ENCODE results near the gene IL12A. TPM values are rescaled to one million over a fixed set of nuclear protein-coding genes. Genes with fewer than 3 reads are reported as not detected.
A peak's percentile ranks its signal among the peaks of the same experiment; 100 is the strongest.

The IL12A gene
- total and polyA plus RNA-seq, 2 donors: 0.14 to 0.58 TPM

DNA sequence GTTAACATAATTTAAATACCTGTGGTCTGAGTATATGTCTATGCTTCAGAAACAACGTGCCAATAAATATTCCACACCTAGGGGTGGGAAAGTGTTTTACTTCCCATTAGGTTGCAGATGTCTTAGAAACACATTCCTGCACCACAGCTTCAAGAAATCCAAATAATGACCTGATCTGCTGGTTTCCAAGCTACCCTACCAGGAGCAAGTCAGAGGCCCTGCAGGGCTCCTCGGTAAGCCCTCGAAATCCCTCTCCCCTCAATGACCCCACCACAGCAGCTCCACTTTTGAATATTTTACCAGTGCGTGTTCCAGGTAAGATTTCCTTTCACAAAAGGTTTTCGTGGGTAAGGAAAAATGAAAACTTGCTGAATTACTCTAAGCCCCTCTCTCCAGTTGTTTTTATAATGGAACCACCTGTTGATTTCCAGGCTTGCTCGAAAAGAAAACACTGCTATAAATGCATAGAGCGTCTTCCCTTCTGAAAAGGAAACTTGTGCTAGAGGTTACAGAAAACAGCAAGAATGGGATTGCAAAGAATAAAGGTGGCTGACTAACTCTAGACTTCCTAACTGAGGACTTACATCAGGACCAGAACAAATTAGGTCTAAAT is 12.6 kb downstream of the IL12A start:
- Histone ChIP-seq H3K27ac (ENCODE audit: low read depth) (no peak overlapping the region), H3K4me3 (ENCODE audit: low read depth, low read length) (no peak overlapping the region), H3K4me1 (ENCODE audit: insufficient read depth) (no peaks in the 10 kb centered on the region), H3K36me3 (ENCODE audit: insufficient read depth) (no peaks in the 10 kb centered on the region)
- DNase-seq (ENCODE audit: extremely low spot score): no peak
- WGBS: 72% methylated on average over 7 of the region's 7 CpGs

- no peak for DNase-seq (ENCODE audit: extremely low spot score)
These were observed 13.4 kb downstream of the IL12A start for GRCh38 chr3:160001850-160002623.

DNA sequence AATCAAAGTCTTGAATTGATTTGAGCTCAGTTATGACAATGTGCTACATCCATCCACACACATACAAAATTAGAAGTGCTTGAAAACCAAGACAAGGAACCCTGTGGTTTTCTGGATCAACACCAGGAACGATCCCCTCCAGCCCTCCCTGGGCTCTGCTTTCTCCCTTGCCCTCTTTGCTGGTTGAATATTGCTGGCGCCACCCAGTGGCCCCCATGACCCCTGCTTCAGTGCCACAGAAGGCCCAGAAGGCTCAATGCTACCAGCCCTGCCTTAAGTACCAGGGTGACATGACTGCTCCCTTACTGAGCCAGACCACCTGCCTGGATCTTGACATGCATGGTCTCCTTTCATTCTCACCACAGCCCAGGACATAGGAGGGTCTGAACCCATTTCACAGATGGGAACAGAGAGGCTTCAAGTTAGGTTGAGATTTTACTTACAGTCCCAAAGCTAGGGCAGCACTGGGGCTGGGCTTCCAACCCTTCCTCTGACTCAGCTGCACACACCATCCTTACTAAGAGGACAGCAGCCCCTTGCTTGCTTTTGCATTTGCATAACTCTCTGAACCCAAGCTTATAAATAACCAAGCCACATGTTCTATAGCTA is 15.0 kb downstream of the IL12A start:
- no peaks in the 10 kb centered on the region for H3K36me3 ChIP-seq (ENCODE audit: insufficient read depth)
- H3K27ac ChIP-seq (ENCODE audit: low read depth): no peak overlapping the region
- H3K4me1 ChIP-seq (ENCODE audit: insufficient read depth): no peaks in the 10 kb centered on the region
- H3K4me3 ChIP-seq (ENCODE audit: low read depth, low read length): no peak overlapping the region
- WGBS: 22% methylated on average over 2 of the region's 2 CpGs
- DNase-seq (ENCODE audit: extremely low spot score): no peak

More at GRCh38 chr3:160001850-160002623, 13.4 kb downstream of the IL12A start:
- Histone ChIP-seq H3K4me3 (ENCODE audit: low read depth, low read length) (no peak overlapping the region), H3K27ac (ENCODE audit: low read depth) (no peak overlapping the region), H3K36me3 (ENCODE audit: insufficient read depth) (no peaks in the 10 kb centered on the region), H3K4me1 (ENCODE audit: insufficient read depth) (no peaks in the 10 kb centered on the region)
- WGBS: 93% methylated on average over 7 of the region's 7 CpGs

- DNase-seq (ENCODE audit: extremely low spot score): no peak
- H3K4me3 ChIP-seq (ENCODE audit: low read depth, low read length): no peak overlapping the region
- H3K36me3 ChIP-seq (ENCODE audit: insufficient read depth): no peaks in the 10 kb centered on the region
- H3K4me1 ChIP-seq (ENCODE audit: insufficient read depth): no peaks in the 10 kb centered on the region
- no peak overlapping the region for H3K27ac ChIP-seq (ENCODE audit: low read depth)
These were observed 16.4 kb downstream of the IL12A start for GRCh38 chr3:160005004-160005403.

- peak; percentile 18 for DNase-seq (ENCODE audit: extremely low spot score)
- H3K4me3 ChIP-seq (ENCODE audit: low read depth, low read length): no peak overlapping the region
- no peaks in the 10 kb centered on the region for H3K36me3 ChIP-seq (ENCODE audit: insufficient read depth)
- no peaks in the 10 kb centered on the region for H3K4me1 ChIP-seq (ENCODE audit: insufficient read depth)
- WGBS: 14% methylated on average over 3 of the region's 3 CpGs
- no peak overlapping the region for H3K27ac ChIP-seq (ENCODE audit: low read depth)
These were observed 17.9 kb downstream of the IL12A start for GRCh38 chr3:160006282-160007163.

DNA sequence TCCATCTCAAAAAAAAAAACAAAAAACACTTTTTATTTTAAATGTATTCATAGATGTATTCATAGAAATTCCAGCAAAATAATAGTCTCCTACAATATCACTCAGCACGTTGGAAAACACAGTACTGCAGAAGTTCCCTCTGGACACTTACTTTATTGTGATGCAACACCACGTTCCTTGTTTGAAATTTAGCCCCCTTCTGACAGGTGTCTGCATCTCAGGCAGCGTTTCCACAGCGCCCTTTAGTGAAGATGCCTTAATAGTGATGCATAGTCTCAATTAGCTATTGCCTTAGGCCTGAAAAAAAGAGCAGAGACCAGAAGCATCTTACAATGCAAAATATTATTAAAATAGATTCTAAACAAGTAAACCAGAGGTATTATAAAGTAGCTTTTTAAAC is 20.3 kb downstream of the IL12A start:
- Histone ChIP-seq H3K4me1 (ENCODE audit: insufficient read depth) (no peaks in the 10 kb centered on the region), H3K27ac (ENCODE audit: low read depth) (no peak overlapping the region), H3K36me3 (ENCODE audit: insufficient read depth) (no peaks in the 10 kb centered on the region), H3K4me3 (ENCODE audit: low read depth, low read length) (no peak overlapping the region)
- WGBS: 55% methylated on average over 4 of the region's 4 CpGs
- no peak for DNase-seq (ENCODE audit: extremely low spot score)

GRCh38 chr3:160009525-160009924 is 20.9 kb downstream of the IL12A start:
- H3K4me1 ChIP-seq (ENCODE audit: insufficient read depth): no peaks in the 10 kb centered on the region
- DNase-seq (ENCODE audit: extremely low spot score): no peak
- no peaks in the 10 kb centered on the region for H3K36me3 ChIP-seq (ENCODE audit: insufficient read depth)
- no peak overlapping the region for H3K4me3 ChIP-seq (ENCODE audit: low read depth, low read length)
- H3K27ac ChIP-seq (ENCODE audit: low read depth): no peak overlapping the region

GRCh38 chr3:160010578-160010977 is 21.9 kb downstream of the IL12A start:
- Histone ChIP-seq H3K4me3 (ENCODE audit: low read depth, low read length) (no peak overlapping the region), H3K36me3 (ENCODE audit: insufficient read depth) (no peaks in the 10 kb centered on the region), H3K27ac (ENCODE audit: low read depth) (no peak overlapping the region), H3K4me1 (ENCODE audit: insufficient read depth) (no peaks in the 10 kb centered on the region)
- WGBS: 90% methylated on average over 4 of the region's 4 CpGs
- no peak for DNase-seq (ENCODE audit: extremely low spot score)

DNA sequence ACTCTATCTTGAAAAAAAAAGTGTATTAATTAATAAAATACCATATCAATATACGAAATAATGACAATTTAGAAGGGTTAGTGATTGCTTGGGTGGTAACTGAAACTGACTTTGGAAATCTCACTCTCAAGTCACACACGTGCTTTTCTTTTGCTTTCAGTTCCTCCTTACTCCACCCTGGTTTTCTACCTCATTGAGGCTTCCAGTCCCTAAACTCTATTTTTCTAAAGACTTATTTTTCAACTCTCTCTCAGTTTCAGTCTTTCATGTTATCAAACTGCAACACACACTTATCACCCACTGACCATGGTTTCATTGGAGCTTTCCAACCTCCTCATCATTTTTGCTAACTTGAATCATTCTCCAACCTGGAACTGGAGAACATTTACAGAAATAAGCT is 23.5 kb downstream of the IL12A start:
- no peak overlapping the region for H3K27ac ChIP-seq (ENCODE audit: low read depth)
- H3K4me1 ChIP-seq (ENCODE audit: insufficient read depth): no peaks in the 10 kb centered on the region
- DNase-seq (ENCODE audit: extremely low spot score): no peak
- H3K4me3 ChIP-seq (ENCODE audit: low read depth, low read length): no peak overlapping the region
- 77% methylated on average over 2 of the region's 2 CpGs for WGBS
- H3K36me3 ChIP-seq (ENCODE audit: insufficient read depth): no peaks in the 10 kb centered on the region

GRCh38 chr3:160016972-160017371 is 28.3 kb downstream of the IL12A start:
- H3K4me3 ChIP-seq (ENCODE audit: low read depth, low read length): no peak overlapping the region
- no peak for DNase-seq (ENCODE audit: extremely low spot score)
- H3K4me1 ChIP-seq (ENCODE audit: insufficient read depth): no peaks in the 10 kb centered on the region
- H3K36me3 ChIP-seq (ENCODE audit: insufficient read depth): no peaks in the 10 kb centered on the region
- WGBS: 70% methylated on average over 1 of the region's 1 CpG
- no peak overlapping the region for H3K27ac ChIP-seq (ENCODE audit: low read depth)

DNA sequence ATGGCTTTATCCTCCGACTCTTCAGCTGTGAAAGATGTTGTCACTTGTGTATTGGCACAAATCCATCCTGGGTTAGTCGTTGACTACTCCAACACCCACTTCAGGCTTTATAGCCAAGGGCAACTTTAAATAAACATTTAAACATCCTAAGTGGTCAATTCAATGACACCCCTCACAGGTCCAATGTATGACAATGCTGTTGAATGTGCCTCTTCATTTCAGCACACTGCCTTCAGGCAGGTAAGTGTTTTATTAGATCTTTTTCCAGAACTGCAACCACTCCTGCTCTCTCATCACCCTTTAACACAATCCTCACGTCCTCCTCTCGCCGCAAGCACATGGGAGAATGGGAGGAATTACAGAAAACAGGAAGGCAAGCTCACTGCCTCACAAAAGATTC is 30.3 kb downstream of the IL12A start:
- Histone ChIP-seq H3K27ac (ENCODE audit: low read depth) (no peak overlapping the region), H3K4me3 (ENCODE audit: low read depth, low read length) (no peak overlapping the region), H3K4me1 (ENCODE audit: insufficient read depth) (no peaks in the 10 kb centered on the region), H3K36me3 (ENCODE audit: insufficient read depth) (no peaks in the 10 kb centered on the region)
- WGBS: 55% methylated on average over 5 of the region's 5 CpGs
- DNase-seq (ENCODE audit: extremely low spot score): no peak

DNA sequence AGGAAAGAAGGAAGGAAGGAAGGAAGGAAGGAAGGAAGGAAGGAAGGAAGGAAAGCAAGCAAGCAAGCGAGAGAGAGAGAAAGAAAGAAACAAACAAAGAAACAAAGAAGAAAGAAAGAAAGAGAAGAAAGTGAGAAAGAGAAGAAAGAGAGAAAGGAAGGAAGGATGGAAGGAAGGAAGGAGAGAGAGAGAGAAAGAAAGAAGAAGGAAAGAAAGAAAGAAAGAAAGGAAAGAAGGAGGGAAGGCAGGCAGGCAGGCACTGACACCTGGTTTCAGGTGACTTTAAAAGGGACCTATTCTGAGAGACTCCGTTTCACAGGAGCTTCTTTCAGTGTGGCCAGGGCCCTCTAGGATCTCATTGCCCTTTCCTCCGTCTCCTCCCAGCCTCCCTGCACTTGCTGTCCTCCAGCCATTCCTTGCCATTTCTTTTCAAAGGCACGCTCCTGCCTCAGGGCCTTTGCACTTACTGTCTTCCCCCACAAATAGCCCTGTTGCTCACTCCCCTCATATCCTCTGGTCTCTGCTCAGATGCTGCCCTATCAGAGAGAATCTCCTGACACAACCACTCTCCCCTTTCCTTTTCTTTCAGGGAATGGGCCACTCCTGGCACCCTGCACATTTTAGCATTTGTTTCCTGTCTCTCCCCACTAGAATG is 31.5 kb downstream of the IL12A start:
- no peak for DNase-seq (ENCODE audit: extremely low spot score)
- WGBS: 88% methylated on average over 4 of the region's 4 CpGs
- no peak overlapping the region for H3K27ac ChIP-seq (ENCODE audit: low read depth)
- H3K4me1 ChIP-seq (ENCODE audit: insufficient read depth): no peaks in the 10 kb centered on the region
- no peak overlapping the region for H3K4me3 ChIP-seq (ENCODE audit: low read depth, low read length)
- no peaks in the 10 kb centered on the region for H3K36me3 ChIP-seq (ENCODE audit: insufficient read depth)

DNA sequence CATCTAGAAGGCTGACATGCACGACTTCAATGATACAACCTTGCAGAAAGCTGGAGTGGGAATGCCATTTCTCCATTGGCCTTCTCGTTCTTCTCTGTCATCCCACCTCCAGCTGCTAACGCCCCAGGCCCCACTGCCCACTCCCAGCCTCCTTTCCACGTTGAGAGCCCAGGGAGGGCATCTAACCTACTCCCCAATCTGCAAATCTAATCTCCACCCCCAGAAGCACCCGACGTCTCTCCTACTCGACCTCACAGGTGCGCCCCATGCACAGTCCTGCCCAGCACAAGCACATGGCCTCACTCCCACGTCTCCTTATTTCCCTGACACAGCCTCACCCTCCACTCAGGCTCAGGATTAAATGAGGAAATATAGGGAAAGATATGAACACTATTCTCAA is 33.4 kb downstream of the IL12A start:
- no peak for DNase-seq (ENCODE audit: extremely low spot score)
- Histone ChIP-seq H3K4me1 (ENCODE audit: insufficient read depth) (no peaks in the 10 kb centered on the region), H3K27ac (ENCODE audit: low read depth) (no peak overlapping the region), H3K4me3 (ENCODE audit: low read depth, low read length) (no peak overlapping the region), H3K36me3 (ENCODE audit: insufficient read depth) (no peaks in the 10 kb centered on the region)
- WGBS: 76% methylated on average over 9 of the region's 9 CpGs

All from urinary bladder (tissue), 4 donors.